NB4 (cell line): ENCODE measurements around the gene CEP128.

Experiments
- DNase-seq: peaks from one replicate; pipeline ENCODE4 v3.0.0; 2010; ENCODE audit warnings: low read depth
- H3K4me3 ChIP-seq: one replicate; pipeline ENCODE4 v1.5.1; 2011; ENCODE audit warnings: mild to moderate bottlenecking, low read depth, low read length, moderate library complexity
- MYC ChIP-seq: IDR thresholded peaks from 2 replicates; pipeline ENCODE4 v1.6.1; 2011; ENCODE audit warnings: low read depth, low read length
- POLR2A ChIP-seq: IDR thresholded peaks from 2 replicates; pipeline ENCODE4 v1.6.1; 2011; ENCODE audit warnings: mild to moderate bottlenecking; ENCODE audit not compliant: insufficient read length; ENCODE audit errors: extremely low read depth
- TF ChIP-seq, protein P1 (sequence below): IDR thresholded peaks from one replicate; pipeline ENCODE4 v1.5.1; 2012; ENCODE audit warnings: low read depth, low read length
- TF ChIP-seq, protein P2 (sequence below): IDR thresholded peaks from 2 replicates; pipeline ENCODE4 v1.6.1; 2011; ENCODE audit warnings: low read depth, low read length

CEP128 gene

DNA sequence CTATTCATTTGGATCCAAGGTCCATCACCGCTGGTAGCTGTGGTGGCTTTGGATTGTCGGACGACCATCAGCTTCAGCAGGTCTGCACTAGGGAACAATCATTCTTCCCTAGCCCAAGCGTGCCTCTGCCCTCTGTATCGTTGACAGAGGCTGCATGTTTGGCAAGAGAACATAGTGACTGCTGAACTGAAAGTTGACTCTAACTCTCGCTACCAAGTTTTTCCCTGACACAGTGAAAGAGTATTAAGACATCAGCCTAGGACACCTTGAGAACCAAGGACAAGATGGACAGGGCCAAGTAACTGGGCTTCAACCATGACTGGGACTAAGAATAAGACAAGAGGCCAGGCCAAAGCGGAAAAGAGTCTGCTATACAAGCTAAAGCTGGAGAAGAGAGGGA is 40.1 kb upstream of the CEP128 start:
- TF ChIP-seq, protein P1, sequence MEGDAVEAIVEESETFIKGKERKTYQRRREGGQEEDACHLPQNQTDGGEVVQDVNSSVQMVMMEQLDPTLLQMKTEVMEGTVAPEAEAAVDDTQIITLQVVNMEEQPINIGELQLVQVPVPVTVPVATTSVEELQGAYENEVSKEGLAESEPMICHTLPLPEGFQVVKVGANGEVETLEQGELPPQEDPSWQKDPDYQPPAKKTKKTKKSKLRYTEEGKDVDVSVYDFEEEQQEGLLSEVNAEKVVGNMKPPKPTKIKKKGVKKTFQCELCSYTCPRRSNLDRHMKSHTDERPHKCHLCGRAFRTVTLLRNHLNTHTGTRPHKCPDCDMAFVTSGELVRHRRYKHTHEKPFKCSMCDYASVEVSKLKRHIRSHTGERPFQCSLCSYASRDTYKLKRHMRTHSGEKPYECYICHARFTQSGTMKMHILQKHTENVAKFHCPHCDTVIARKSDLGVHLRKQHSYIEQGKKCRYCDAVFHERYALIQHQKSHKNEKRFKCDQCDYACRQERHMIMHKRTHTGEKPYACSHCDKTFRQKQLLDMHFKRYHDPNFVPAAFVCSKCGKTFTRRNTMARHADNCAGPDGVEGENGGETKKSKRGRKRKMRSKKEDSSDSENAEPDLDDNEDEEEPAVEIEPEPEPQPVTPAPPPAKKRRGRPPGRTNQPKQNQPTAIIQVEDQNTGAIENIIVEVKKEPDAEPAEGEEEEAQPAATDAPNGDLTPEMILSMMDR, result no peak
- no peak for TF ChIP-seq MYC
- TF ChIP-seq POLR2A, result no peak
- no peak overlapping the region for H3K4me3 ChIP-seq
- DNase-seq, result no peak

DNA sequence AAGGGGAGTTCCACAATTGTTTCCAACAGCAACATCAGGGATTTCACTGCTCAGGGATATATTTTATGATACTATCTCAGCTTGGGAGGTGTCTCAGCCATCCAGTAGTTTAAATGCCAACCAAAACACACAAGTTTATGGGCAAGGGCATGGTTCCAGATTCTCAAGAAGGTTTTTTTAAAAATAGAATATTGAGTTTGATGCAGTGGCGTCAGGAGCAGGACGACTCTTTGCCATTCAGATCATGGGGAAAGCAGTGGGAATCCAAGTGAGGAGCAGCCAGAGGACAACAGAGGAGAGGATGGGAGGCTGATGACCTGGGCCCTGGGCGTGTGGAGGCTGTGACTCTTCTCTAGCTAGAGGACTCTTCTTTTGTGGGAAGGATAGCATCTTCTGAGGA is 39.6 kb upstream of the CEP128 start:
- no peak for DNase-seq
- H3K4me3 ChIP-seq, result no peak overlapping the region
- TF ChIP-seq, protein P2, sequence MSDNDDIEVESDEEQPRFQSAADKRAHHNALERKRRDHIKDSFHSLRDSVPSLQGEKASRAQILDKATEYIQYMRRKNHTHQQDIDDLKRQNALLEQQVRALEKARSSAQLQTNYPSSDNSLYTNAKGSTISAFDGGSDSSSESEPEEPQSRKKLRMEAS, result no peak
- TF ChIP-seq MYC, result no peak
- no peak for TF ChIP-seq POLR2A
- TF ChIP-seq, protein P1, result no peak

DNA sequence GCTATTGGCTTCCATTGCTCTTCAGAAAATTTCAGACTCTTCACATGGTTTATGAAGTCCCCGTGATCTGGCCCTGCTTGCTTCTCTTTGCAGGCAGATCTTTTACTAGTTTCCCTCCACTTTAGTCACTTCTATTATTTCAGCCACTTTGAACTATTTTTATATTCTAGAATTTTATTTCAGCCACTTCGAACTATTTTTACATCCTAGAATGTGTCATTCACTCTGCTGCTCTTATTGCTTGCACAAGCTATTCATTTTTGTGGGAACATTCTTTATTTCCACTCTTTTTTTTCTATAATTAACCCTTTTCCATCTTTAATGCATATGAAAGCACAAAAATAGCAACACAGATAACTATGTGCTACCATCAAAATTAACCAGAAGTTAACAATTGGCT is 38.4 kb upstream of the CEP128 start:
- no peak for DNase-seq
- TF ChIP-seq, protein P1, result no peak
- TF ChIP-seq MYC (no peak), POLR2A (no peak)
- TF ChIP-seq, protein P2, result no peak

DNA sequence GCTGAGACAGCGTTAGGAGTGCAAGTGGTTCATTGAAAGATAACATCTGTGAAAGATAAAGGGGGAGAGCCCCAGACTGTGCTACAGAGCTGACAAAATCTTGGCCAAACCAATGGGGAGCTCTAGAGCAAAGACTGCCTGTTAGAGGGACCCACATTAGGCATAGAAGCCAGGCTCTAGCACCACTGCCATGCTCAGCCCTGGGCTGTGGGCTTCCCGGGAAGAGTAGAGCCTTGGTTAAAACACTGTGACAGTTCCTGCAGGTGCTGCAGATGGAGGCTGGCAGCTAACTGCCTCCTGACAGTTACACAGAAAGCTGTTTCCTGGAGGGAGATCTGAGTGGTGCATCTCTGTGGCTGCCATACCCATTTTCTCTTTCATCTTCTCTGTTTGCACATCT is 36.9 kb upstream of the CEP128 start:
- TF ChIP-seq, protein P2, result no peak
- TF ChIP-seq POLR2A, result no peak
- TF ChIP-seq, protein P1, result no peak
- TF ChIP-seq MYC, result no peak
- no peak for DNase-seq

More for the DNA sequence above, 38.4 kb upstream of the CEP128 start:
- no peak overlapping the region for H3K4me3 ChIP-seq

DNA sequence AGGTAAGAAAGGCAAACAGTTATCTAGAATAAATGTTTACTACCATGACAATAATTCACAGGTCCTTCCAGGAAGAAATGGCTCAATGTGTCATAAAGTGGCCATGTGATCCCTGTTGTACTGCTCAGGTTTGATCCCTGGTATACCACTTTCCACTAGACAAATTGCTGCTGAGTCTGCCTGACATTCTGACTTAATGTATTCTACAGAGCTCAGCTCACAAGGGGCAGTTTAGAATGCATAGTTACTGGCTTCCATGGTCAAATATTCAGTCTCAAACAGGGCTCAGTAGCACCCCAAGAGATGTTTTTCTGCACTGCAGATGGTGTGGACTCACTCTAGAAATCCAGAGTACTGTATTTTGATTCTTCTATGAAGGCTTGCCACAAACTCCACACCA is 35.7 kb upstream of the CEP128 start:
- no peak overlapping the region for H3K4me3 ChIP-seq
- TF ChIP-seq, protein P2, result no peak
- no peak for TF ChIP-seq POLR2A
- TF ChIP-seq MYC, result no peak
- TF ChIP-seq, protein P1, result no peak
- no peak for DNase-seq

More for the DNA sequence above, 36.9 kb upstream of the CEP128 start:
- H3K4me3 ChIP-seq, result no peak overlapping the region

DNA sequence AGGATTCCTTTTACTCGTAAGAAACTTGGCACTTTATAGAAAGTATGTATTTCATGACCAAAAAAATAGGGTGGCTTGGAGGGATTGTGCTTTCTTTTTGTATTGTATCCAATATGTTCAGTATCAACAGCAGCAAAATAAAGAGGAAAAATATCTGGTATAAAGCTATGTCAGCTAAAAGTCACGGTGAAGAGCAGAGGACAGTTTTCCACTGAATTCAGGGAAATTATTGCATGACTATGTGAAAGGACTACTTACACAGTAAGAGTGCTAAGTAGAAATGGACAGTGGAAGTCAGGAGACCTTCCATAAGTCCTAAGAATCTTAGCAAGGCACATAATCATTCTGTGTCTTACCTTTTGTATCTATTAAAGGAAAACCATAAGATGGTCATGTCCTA is 33.1 kb upstream of the CEP128 start:
- no peak overlapping the region for H3K4me3 ChIP-seq
- TF ChIP-seq, protein P1, result no peak
- no peak for TF ChIP-seq POLR2A
- no peak for TF ChIP-seq MYC
- TF ChIP-seq, protein P2, result no peak
- no peak for DNase-seq
